Adrenal gland (tissue), 12 donors: ENCODE results near the gene SEC14L5. TPM values are rescaled to one million over a fixed set of nuclear protein-coding genes. Genes with fewer than 3 reads are reported as not detected.
A peak's percentile ranks its signal among the peaks of the same experiment; 100 is the strongest.
"Not testable (repeated sequence)": the region's sequence is repeated elsewhere in the genome, so short reads cannot be mapped to it uniquely, and the experiment has no call there.

Experiments
- DNase-seq, 7 donors: peaks; one replicate each; pipeline ENCODE4 v3.0.0-alpha.2; 2019 to 2020
- H3K27ac ChIP-seq, 5 donors: fragments of 200-600 bp; sonication (generic) in 4 of 5; 1 replicate in 3 of 5; 2 replicates in 2 of 5; pipeline versions ENCODE4 v1.5.1 to v1.8.0; 2016 to 2020; ENCODE audit warnings: mild to moderate bottlenecking in 1 of 5
- H3K27me3 ChIP-seq: fragments of 200-600 bp; 2 replicates; pipeline ENCODE4 v1.8.0; 2021
- H3K36me3 ChIP-seq, 2 donors: fragments of 200-600 bp; replicated peaks in 1 of 2; 1 replicate in 1 of 2; 2 replicates in 1 of 2; pipeline versions ENCODE4 v1.5.1 to v1.8.0; 2018 to 2022
- H3K4me1 ChIP-seq, 2 donors: fragments of 200-600 bp; replicated peaks in 1 of 2; 1 replicate in 1 of 2; 2 replicates in 1 of 2; pipeline versions ENCODE4 v1.5.1 to v1.8.0; 2018 to 2021
- H3K4me3 ChIP-seq, 4 donors: fragments of 200-600 bp; sonication (generic) in 3 of 4; one replicate each; pipeline ENCODE4 v1.5.1; 2016 to 2018
- H3K9me3 ChIP-seq, 3 donors: fragments of 200-600 bp; sonication (generic) in 1 of 3; replicated peaks in 1 of 3; 1 replicate in 2 of 3; 2 replicates in 1 of 3; pipeline versions ENCODE4 v1.5.1 to v1.8.0; 2016 to 2021
- CTCF ChIP-seq, 6 experiments: fragments of 450-650 bp in 4 of 6; fragments of 200-600 bp in 2 of 6; sonication (generic) in 1 of 6; IDR thresholded peaks; 1 replicate in 5 of 6; 2 replicates in 1 of 6; pipeline versions ENCODE4 v1.5.1 to v1.8.0; 2016 to 2021; ENCODE audit warnings: antibody characterized with exemption in 6 of 6, mild to moderate bottlenecking in 2 of 6, moderate library complexity in 1 of 6
- POLR2A ChIP-seq, 2 donors: fragments of 450-650 bp; IDR thresholded peaks; one replicate each; pipeline ENCODE4 v1.6.1; 2017; ENCODE audit warnings: antibody characterized with exemption in 2 of 2, mild to moderate bottlenecking in 2 of 2, moderate library complexity in 1 of 2
- WGBS, 4 donors: extraction: QIAGEN DNeasy Blood & Tissue Kit in 2 of 4; methylation state at CpG; one replicate each; pipeline versions ENCODE4 v1.1.5 to v1.1.7; 2013 to 2017; 5-methylcytosine and 5-hydroxymethylcytosine counted together
- intact Hi-C, 2 donors: fragments of 100-400 bp; cut with DNase I; formaldehyde crosslinking; loops; one replicate each; pipeline versions ENCODE4 v1.14.1 to v1.15.0; 2022 to 2023
- polyA plus RNA-seq, 3 donors: library from polyadenylated mRNA; stranded (reverse); fragments of 200-250 nt in 2 of 3; fragments of 350-450 nt in 1 of 3; fragmentation: Illumina TruSeq in 1 of 3; extraction: RNeasy Lipid Tissue Mini Kit (QIAGEN cat#74804) in 1 of 3; gene quantifications; one replicate each; pipeline ENCODE4 v1.2.3, GENCODE V29; 2013 to 2014
- total RNA-seq, 9 donors: library from RNA; depleted of rRNA in 4 of 9; stranded (reverse); fragments of >200 nt in 4 of 9; fragments of 120-200 nt in 1 of 9; fragmentation: NEBNext Ultra II Directional in 1 of 9; extraction: Animal tissue kit (Norgen Biotek cat#: 25700) in 1 of 9; gene quantifications; one replicate each; pipeline versions ENCODE4 v1.1.0 to v1.2.4, GENCODE V29; 2013 to 2023
- donor health status: healthy with polysubstance abuse.
- donor health status: Bipolar disorder and iron deficiency.
- donor health status: DM: yes; HTN: yes; CAD: no.
- donor health status: DM: no; HTN: no; CAD: no.
- donor health status: DM: no; HTN: no; CAD: no.
- donor health status: DM: yes; HTN: yes; CAD: no.

Gene SEC14L5
- total and polyA plus RNA-seq, 12 donors, result 0.12 to 1.8 (median 0.69) TPM

- H3K4me3 ChIP-seq, result peak overlapping the region in 2 of 4 donors; percentile 16 to 50
- WGBS, 4 donors, result 20 to 29% (median 22%) methylated on average over 10 of the region's 10 CpGs
- H3K9me3 ChIP-seq, result no peaks in the 10 kb centered on the region
- H3K36me3 ChIP-seq, result no peaks in the 10 kb centered on the region
- no peak for TF ChIP-seq CTCF (IDR thresholded peaks at IDR 0.05)
- TF ChIP-seq POLR2A (IDR thresholded peaks at IDR 0.05), result no peak
- H3K4me1 ChIP-seq, result peaks cover 0 to 4% of the 10 kb centered on the region in 2 donors
- H3K27me3 ChIP-seq, result no peaks in the 10 kb centered on the region
- DNase-seq, result no peak
- H3K27ac ChIP-seq, result peak overlapping the region in 1 of 5 donors; percentile 33
- intact Hi-C loops, result loop anchor here (5.0 to 10.0 kb wide), 3 partner anchors 75 to 223 kb away; partner anchors contain the start of genes ANKS3 (in 1 of the 2), DNAAF8 (in 1 of the 2), GLYR1 (in 1 of the 2) and NAGPA (in 1 of the 2)
Measured at GRCh38 chr16:4957420-4957719, 760 bp upstream of the SEC14L5 start.

- no peak for DNase-seq
Measured at GRCh38 chr16:4958510-4959438, 644 bp downstream of the SEC14L5 start.

GRCh38 chr16:4960579-4960978 lies 2.4 kb downstream of the SEC14L5 start:
- WGBS, 4 donors, result 72 to 77% (median 76%) methylated on average over 3 to 6 of the region's 6 CpGs
- Histone ChIP-seq H3K4me3 (no peak overlapping the region), H3K9me3 (no peaks in the 10 kb centered on the region), H3K27ac (no peak overlapping the region), H3K27me3 (no peaks in the 10 kb centered on the region), H3K36me3 (no peaks in the 10 kb centered on the region), H3K4me1 (peaks cover 0 to 8% of the 10 kb centered on the region in 2 donors)
- intact Hi-C loops, result loop anchor here in 1 of 2 donors (10.0 kb wide), 1 partner anchor 64 kb away; no protein-coding TSS in a partner anchor
- TF ChIP-seq CTCF (IDR thresholded peaks at IDR 0.05) (no peak), POLR2A (IDR thresholded peaks at IDR 0.05) (no peak)
- DNase-seq, result no peak

More at GRCh38 chr16:4958510-4959438, 644 bp downstream of the SEC14L5 start:
- peak overlapping the region in 1 of 4 donors; percentile 50 for H3K4me3 ChIP-seq
- intact Hi-C loops, result loop anchor here (5.0 to 10.0 kb wide), 3 partner anchors 74 to 224 kb away; partner anchors contain the start of genes ANKS3 (in 1 of the 2), DNAAF8 (in 1 of the 2), GLYR1 (in 1 of the 2) and NAGPA (in 1 of the 2)
- H3K27ac ChIP-seq, result no peak overlapping the region
- no peaks in the 10 kb centered on the region for H3K36me3 ChIP-seq
- no peaks in the 10 kb centered on the region for H3K27me3 ChIP-seq
- no peak for TF ChIP-seq CTCF (IDR thresholded peaks at IDR 0.05)
- TF ChIP-seq POLR2A (IDR thresholded peaks at IDR 0.05), result no peak
- WGBS, 4 donors, result 33 to 49% (median 43%) methylated on average over 12 to 29 of the region's 29 CpGs
- peaks cover 0 to 8% of the 10 kb centered on the region in 2 donors for H3K4me1 ChIP-seq
- H3K9me3 ChIP-seq, result no peaks in the 10 kb centered on the region

GRCh38 chr16:4962716-4963115 lies 4.6 kb downstream of the SEC14L5 start:
- Histone ChIP-seq H3K27me3 (no peaks in the 10 kb centered on the region), H3K9me3 (no peaks in the 10 kb centered on the region), H3K27ac (no peak overlapping the region), H3K36me3 (no peaks in the 10 kb centered on the region), H3K4me3 (no peak overlapping the region), H3K4me1 (peaks cover 0 to 8% of the 10 kb centered on the region in 2 donors)
- DNase-seq, result no peak
- intact Hi-C loops, result loop anchor here in 1 of 2 donors (10.0 kb wide), 1 partner anchor 62 kb away; no protein-coding TSS in a partner anchor
- TF ChIP-seq POLR2A (IDR thresholded peaks at IDR 0.05) (no peak), CTCF (IDR thresholded peaks at IDR 0.05) (no peak)
- WGBS, 4 donors, result 56 to 75% (median 66%) methylated on average over 7 of the region's 7 CpGs

- H3K4me1 ChIP-seq, H3K27ac ChIP-seq, H3K27me3 ChIP-seq, H3K4me3 ChIP-seq, H3K9me3 ChIP-seq, H3K36me3 ChIP-seq: not testable (repeated sequence)
- intact Hi-C loops, result loop anchor here in 1 of 2 donors (10.0 kb wide), 1 partner anchor 61 kb away; no protein-coding TSS in a partner anchor
- peak in 2 of 7 donors; percentile 45 to 69 for DNase-seq
- 45 to 61% (median 55%) methylated on average over 7 of the region's 7 CpGs for WGBS, 4 donors
Measured at GRCh38 chr16:4963527-4963926, 5.4 kb downstream of the SEC14L5 start.
